Colonic mucosa (tissue), 4 donors: ENCODE results near the gene ZFHX3. TPM values are rescaled to one million over a fixed set of nuclear protein-coding genes. Genes with fewer than 3 reads are reported as not detected.

ENCODE experiments used
- DNase-seq: peaks from one replicate; pipeline ENCODE4 v3.0.0-alpha.2; 2020
- H3K27ac ChIP-seq: fragments of 200-600 bp; one replicate; pipeline ENCODE4 v1.8.0; 2021
- H3K27me3 ChIP-seq: fragments of 200-600 bp; one replicate; pipeline ENCODE4 v1.8.0; 2021
- H3K36me3 ChIP-seq: fragments of 200-600 bp; one replicate; pipeline ENCODE4 v1.8.0; 2021
- H3K4me1 ChIP-seq: fragments of 200-600 bp; one replicate; pipeline ENCODE4 v1.8.0; 2021; ENCODE audit warnings: mild to moderate bottlenecking
- H3K4me3 ChIP-seq: fragments of 200-600 bp; one replicate; pipeline ENCODE4 v1.8.0; 2021
- H3K9ac ChIP-seq, 2 donors: one replicate each; pipeline ENCODE4 v1.7.0; 2013; ENCODE audit warnings: control low read depth in 2 of 2, low read depth in 2 of 2, low read length in 2 of 2
- H3K9me3 ChIP-seq: fragments of 200-600 bp; one replicate; pipeline ENCODE4 v1.8.0; 2021
- CTCF ChIP-seq: fragments of 200-600 bp; IDR thresholded peaks from one replicate; pipeline ENCODE4 v1.8.0; 2022; ENCODE audit warnings: antibody characterized with exemption, mild to moderate bottlenecking
- intact Hi-C: fragments of 100-400 bp; cut with DNase I; formaldehyde crosslinking; loops from one replicate; pipeline ENCODE4 v1.14.1; 2022
- total RNA-seq, 2 donors: library from RNA; stranded (reverse); fragmentation: NEBNext Ultra II Directional in 1 of 2; extraction: Animal tissue kit (Norgen Biotek cat#: 25700) in 1 of 2; gene quantifications; one replicate each; pipeline ENCODE4 v1.2.1, GENCODE V29; 2021
- donor health status: healthy.
- donor health status: DM: no; HTN: no; CAD: no.
- donor health status: DM: no; HTN: no; CAD: no.

ZFHX3 gene
- total RNA-seq, 2 donors from 2014 or later: 10.5 to 12.8 TPM

DNA sequence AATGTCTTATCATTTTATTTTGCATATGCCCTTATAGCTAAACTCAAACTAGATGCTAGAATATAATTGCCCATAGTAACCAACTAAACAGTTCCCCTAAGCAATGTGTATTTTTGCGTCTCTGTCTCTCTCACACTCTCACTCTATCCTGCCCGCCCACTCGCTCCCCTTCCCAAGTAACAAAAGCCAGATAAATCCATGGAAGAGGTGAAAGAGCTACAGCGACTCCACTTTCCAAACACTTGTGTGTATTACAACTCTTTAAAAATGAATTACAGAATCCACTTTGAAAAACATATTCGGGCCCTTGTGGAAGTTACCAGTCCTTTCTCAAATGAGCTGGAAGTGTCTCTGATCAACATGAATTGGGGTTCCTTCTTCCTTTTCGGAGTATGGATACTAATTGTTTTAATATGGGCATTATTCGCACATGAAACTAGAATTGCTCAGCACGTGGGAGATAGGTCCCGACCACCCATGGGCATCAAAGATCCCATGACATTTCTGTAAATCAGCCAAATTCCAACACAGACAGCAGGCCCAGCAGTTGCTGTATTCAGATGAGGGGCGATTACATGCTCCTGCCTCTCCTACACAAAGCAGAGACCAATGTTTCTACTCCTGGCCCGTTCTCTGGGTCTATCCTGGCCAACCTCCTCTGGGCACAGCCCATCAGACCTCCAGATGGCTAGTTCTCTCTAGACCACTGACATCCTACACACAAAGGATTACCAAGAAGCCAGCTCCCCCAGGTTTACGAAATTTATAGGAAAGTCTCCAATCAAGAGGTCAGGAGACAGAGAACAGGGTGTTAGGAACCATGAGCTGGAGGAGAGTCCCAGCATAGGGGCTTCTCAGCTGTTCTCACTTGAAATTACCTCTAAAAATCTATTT is 121.5 kb downstream of the ZFHX3 start:
- Histone ChIP-seq H3K9ac (no peak overlapping the region), H3K36me3 (no peaks in the 10 kb centered on the region), H3K4me3 (no peak overlapping the region), H3K27ac (no peak overlapping the region), H3K4me1 (no peaks in the 10 kb centered on the region), H3K9me3 (no peaks in the 10 kb centered on the region), H3K27me3 (no peaks in the 10 kb centered on the region)
- intact Hi-C loops: no loop called here
- no peak for DNase-seq
- no peak for TF ChIP-seq CTCF

- TF ChIP-seq CTCF: no peak
- no peak for DNase-seq
- H3K27me3 ChIP-seq: no peaks in the 10 kb centered on the region
- intact Hi-C loops: no loop called here
- H3K9ac ChIP-seq: no peak overlapping the region
- H3K36me3 ChIP-seq: no peaks in the 10 kb centered on the region
- H3K4me3 ChIP-seq: no peak overlapping the region
- H3K27ac ChIP-seq: no peak overlapping the region
- H3K4me1 ChIP-seq: no peaks in the 10 kb centered on the region
- no peaks in the 10 kb centered on the region for H3K9me3 ChIP-seq
Measured at GRCh38 chr16:72925631-72925979, 122.3 kb downstream of the ZFHX3 start.

DNA sequence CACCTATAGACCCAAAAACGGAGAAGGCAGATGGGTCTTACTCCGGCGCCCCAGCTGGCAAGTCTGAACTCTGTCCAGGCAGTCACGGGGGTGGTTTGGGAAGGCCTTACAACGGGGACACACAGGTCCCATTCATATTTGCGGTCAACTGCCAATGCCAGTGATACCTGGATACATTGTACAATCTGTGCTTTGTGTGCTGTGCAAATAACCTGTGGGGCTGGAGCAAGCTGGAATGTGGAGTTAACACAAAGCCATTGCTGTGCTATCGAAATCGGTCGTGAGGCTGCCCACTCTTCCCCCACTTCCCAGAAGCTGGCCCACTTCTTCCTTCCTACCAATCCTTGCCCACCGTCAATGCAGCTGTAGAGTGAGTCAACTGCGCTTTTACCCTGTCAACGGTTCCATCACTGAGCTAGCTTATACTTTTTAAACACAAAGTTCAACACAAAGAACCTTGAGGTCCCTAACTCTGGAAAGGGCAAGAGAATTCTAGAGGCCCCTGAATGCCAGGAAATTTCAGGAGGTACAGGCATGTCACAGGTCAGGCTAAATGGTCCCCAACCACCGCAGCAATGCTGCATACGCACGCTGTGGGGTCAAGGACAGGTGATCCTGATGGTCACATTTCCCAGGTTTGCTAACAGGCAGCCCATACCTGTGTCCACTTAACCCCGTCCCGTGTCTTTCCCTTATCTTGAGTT is 122.8 kb downstream of the ZFHX3 start:
- DNase-seq: no peak
- TF ChIP-seq CTCF: no peak
- Histone ChIP-seq H3K27ac (no peak overlapping the region), H3K9ac (no peak overlapping the region), H3K27me3 (no peaks in the 10 kb centered on the region), H3K9me3 (no peaks in the 10 kb centered on the region), H3K36me3 (no peaks in the 10 kb centered on the region), H3K4me1 (no peaks in the 10 kb centered on the region), H3K4me3 (no peak overlapping the region)
- intact Hi-C loops: no loop called here

- no peaks in the 10 kb centered on the region for H3K27me3 ChIP-seq
- no peaks in the 10 kb centered on the region for H3K36me3 ChIP-seq
- H3K9me3 ChIP-seq: no peaks in the 10 kb centered on the region
- TF ChIP-seq CTCF: no peak
- no peak overlapping the region for H3K4me3 ChIP-seq
- no peak for DNase-seq
- H3K27ac ChIP-seq: no peak overlapping the region
- H3K4me1 ChIP-seq: no peaks in the 10 kb centered on the region
- no peak overlapping the region for H3K9ac ChIP-seq
- intact Hi-C loops: no loop called here
Measured at GRCh38 chr16:72924537-72924926, 123.4 kb downstream of the ZFHX3 start.

- Histone ChIP-seq H3K36me3 (no peaks in the 10 kb centered on the region), H3K4me3 (no peak overlapping the region), H3K9me3 (no peaks in the 10 kb centered on the region), H3K9ac (no peak overlapping the region), H3K27me3 (no peaks in the 10 kb centered on the region), H3K4me1 (no peaks in the 10 kb centered on the region), H3K27ac (no peak overlapping the region)
- DNase-seq: no peak
- TF ChIP-seq CTCF: no peak
- intact Hi-C loops: no loop called here
Measured at GRCh38 chr16:72923757-72924156, 124.2 kb downstream of the ZFHX3 start.
